GM23338 (cell line): ENCODE data around the gene STAMBPL1. TPM values are rescaled to one million over a fixed set of nuclear protein-coding genes. Genes with fewer than 3 reads are reported as not detected.

Source experiments
- ATAC-seq: fragments of 200-7000 bp; cut with Tn5 transposase; 3 replicates; pipeline ENCODE4 v1.9.1; 2020
- DNase-seq: peaks from one replicate; pipeline ENCODE4 v3.0.0-alpha.2; 2015; ENCODE audit warnings: low spot score
- H2AFZ ChIP-seq: fragments of 200-600 bp; sonication (generic); 2 replicates; pipeline ENCODE4 v1.8.0; 2016; ENCODE audit warnings: antibody characterized with exemption, mild to moderate bottlenecking, moderate library complexity
- H3F3A ChIP-seq: fragments of 200-600 bp; sonication (generic); replicated peaks from 2 replicates; pipeline ENCODE4 v1.8.0; 2017; ENCODE audit warnings: antibody characterized with exemption, mixed run types, low read depth
- H3K27ac ChIP-seq: fragments of 200-600 bp; sonication (generic); 2 replicates; pipeline ENCODE4 v1.6.1; 2016; ENCODE audit warnings: low read depth
- H3K27me3 ChIP-seq: fragments of 200-600 bp; sonication (generic); 2 replicates; pipeline ENCODE4 v1.8.0; 2016; ENCODE audit warnings: mild to moderate bottlenecking, mixed run types, moderate library complexity; ENCODE audit not compliant: insufficient read depth
- H3K36me3 ChIP-seq: fragments of 200-600 bp; sonication (generic); 2 replicates; pipeline ENCODE4 v1.8.0; 2016; ENCODE audit warnings: mild to moderate bottlenecking; ENCODE audit not compliant: insufficient read depth
- H3K4me1 ChIP-seq: fragments of 200-600 bp; sonication (generic); 2 replicates; pipeline ENCODE4 v1.8.0; 2016; ENCODE audit warnings: mild to moderate bottlenecking, moderate library complexity; ENCODE audit not compliant: insufficient read depth
- H3K4me2 ChIP-seq: fragments of 200-600 bp; sonication (generic); 2 replicates; pipeline ENCODE4 v1.7.1; 2017; ENCODE audit warnings: mixed run types
- H3K4me3 ChIP-seq: fragments of 200-600 bp; sonication (generic); 2 replicates; pipeline ENCODE4 v1.6.1; 2016; ENCODE audit warnings: mixed run types
- H3K79me2 ChIP-seq: fragments of 200-600 bp; sonication (generic); replicated peaks from 2 replicates; pipeline ENCODE4 v1.8.0; 2017; ENCODE audit warnings: mild to moderate bottlenecking; ENCODE audit not compliant: insufficient read depth
- H3K9me2 ChIP-seq: fragments of 200-600 bp; sonication (generic); 2 replicates; pipeline ENCODE4 v1.8.0; 2017; ENCODE audit not compliant: insufficient read depth
- H4K20me1 ChIP-seq: fragments of 200-600 bp; sonication (generic); replicated peaks from 2 replicates; pipeline ENCODE4 v1.8.0; 2017; ENCODE audit warnings: mild to moderate bottlenecking; ENCODE audit not compliant: insufficient read depth
- H3K27ac Mint-ChIP-seq: 2 replicates; pipeline ENCODE4 v1.8.0; 2020; ENCODE audit warnings: inconsistent platforms, mild to moderate bottlenecking, moderate library complexity, mixed read lengths
- H3K27me3 Mint-ChIP-seq: 3 replicates; pipeline ENCODE4 v1.8.0; 2022; ENCODE audit warnings: low read depth, mild to moderate bottlenecking, moderate library complexity, mixed read lengths, inconsistent platforms; ENCODE audit not compliant: insufficient read depth, poor library complexity
- H3K36me3 Mint-ChIP-seq: 3 replicates; pipeline ENCODE4 v1.8.0; 2021; ENCODE audit warnings: low read depth, mild to moderate bottlenecking, inconsistent platforms, moderate library complexity, mixed read lengths
- H3K4me1 Mint-ChIP-seq: 3 replicates; pipeline ENCODE4 v1.8.0; 2020; ENCODE audit warnings: mild to moderate bottlenecking, inconsistent platforms, mixed read lengths
- H3K4me3 Mint-ChIP-seq: 3 replicates; pipeline ENCODE4 v1.8.0; 2021; ENCODE audit warnings: moderate library complexity, mild to moderate bottlenecking, inconsistent platforms, mixed read lengths
- H3K9me3 Mint-ChIP-seq: 3 replicates; pipeline ENCODE4 v1.8.0; 2020; ENCODE audit warnings: moderate library complexity, mild to moderate bottlenecking, inconsistent platforms, mixed read lengths
- CREB1 ChIP-seq: fragments of 250-450 bp; sonication (Bioruptor Pico); IDR thresholded peaks from 2 replicates; pipeline ENCODE4 v1.5.0; 2020; ENCODE audit warnings: low read depth, mild to moderate bottlenecking, moderate library complexity
- EZH2 ChIP-seq: fragments of 200-600 bp; sonication (generic); IDR thresholded peaks from one replicate; pipeline ENCODE4 v1.8.0; 2017; ENCODE audit warnings: antibody characterized with exemption, mild to moderate bottlenecking, low read depth; ENCODE audit not compliant: unreplicated experiment
- EZH2phosphoT487 ChIP-seq: fragments of 200-600 bp; sonication (generic); IDR thresholded peaks from one replicate; pipeline ENCODE4 v1.8.1; 2018; ENCODE audit warnings: antibody characterized with exemption; ENCODE audit not compliant: unreplicated experiment
- JUNB ChIP-seq: IDR thresholded peaks from one replicate; pipeline ENCODE4 v1.6.1; 2016; ENCODE audit warnings: antibody characterized with exemption; ENCODE audit not compliant: unreplicated experiment
- NANOG ChIP-seq: IDR thresholded peaks from 2 replicates; pipeline ENCODE4 v1.6.1; 2016; ENCODE audit warnings: antibody characterized with exemption, borderline replicate concordance
- POLR2AphosphoS5 ChIP-seq: IDR thresholded peaks from 2 replicates; pipeline ENCODE4 v1.6.1; 2016; ENCODE audit warnings: antibody characterized with exemption, low read depth
- STAT1 ChIP-seq: IDR thresholded peaks from one replicate; pipeline ENCODE4 v1.6.1; 2016; ENCODE audit warnings: antibody characterized with exemption; ENCODE audit not compliant: unreplicated experiment
- ZNF114 ChIP-seq: fragments of 250-450 bp; sonication (Bioruptor Pico); IDR thresholded peaks from 2 replicates; pipeline ENCODE4 v1.5.0; 2020; ENCODE audit warnings: mild to moderate bottlenecking, moderate library complexity
- ZNF331 ChIP-seq: fragments of 250-450 bp; sonication (Bioruptor Pico); IDR thresholded peaks from 2 replicates; pipeline ENCODE4 v1.5.0; 2020; ENCODE audit warnings: low read depth, mild to moderate bottlenecking, moderate library complexity
- long read RNA-seq: library from polyadenylated mRNA; unstranded; transcript quantifications from one replicate; pipeline ENCODE4 v2.0.0, GENCODE V29; 2020; ENCODE audit not compliant: unreplicated experiment
- polyA plus RNA-seq: library from polyadenylated mRNA; unstranded; fragments of >200 nt; fragmentation: Nextera tagmentation; extraction: Ambion mirVana; gene quantifications from 2 replicates; pipeline ENCODE4 v1.2.1, GENCODE V29; 2016
- total RNA-seq: library from RNA; depleted of rRNA; stranded (reverse); fragments of >200 nt; shearing (Covaris generic); gene quantifications from 2 replicates; pipeline ENCODE4 v1.2.3, GENCODE V29; 2014; rRNA removed
- TF ChIP-seq, protein P1 (sequence below): fragments of 250-450 bp; sonication (Bioruptor Pico); IDR thresholded peaks from 2 replicates; pipeline ENCODE4 v1.5.0; 2020; ENCODE audit warnings: mild to moderate bottlenecking, moderate library complexity
- TF ChIP-seq, protein P2 (sequence below): IDR thresholded peaks from 2 replicates; pipeline ENCODE4 v1.6.1; 2016; ENCODE audit warnings: antibody characterized with exemption
- TF ChIP-seq, protein P3 (sequence below): IDR thresholded peaks from one replicate; pipeline ENCODE4 v1.6.1; 2018; ENCODE audit warnings: antibody characterized with exemption; ENCODE audit not compliant: unreplicated experiment
- TF ChIP-seq, protein P4 (sequence below), 2 experiments: fragments of 200-600 bp in 1 of 2; sonication (generic) in 1 of 2; conservative IDR thresholded peaks; 2 replicates each; pipeline versions ENCODE4 v1.5.1 to v1.6.1; 2016 to 2017; ENCODE audit warnings: antibody characterized with exemption in 2 of 2, low read depth in 2 of 2, mild to moderate bottlenecking in 2 of 2, moderate library complexity in 1 of 2

Gene STAMBPL1
- total RNA-seq (11.5 and 12.5 TPM in 2 replicates), polyA plus RNA-seq (1.8 and 2.5 TPM in 2 replicates)
- long read RNA-seq, transcript STAMBPL1-203 (11 exons, 2,532 nt), result major isoform, 5 of 5 reads
- long read RNA-seq, partial matches to known transcripts, result 0 of 5 reads
- long read RNA-seq, other reads (novel, unspliced or antisense), result 0 of 5 reads

DNA sequence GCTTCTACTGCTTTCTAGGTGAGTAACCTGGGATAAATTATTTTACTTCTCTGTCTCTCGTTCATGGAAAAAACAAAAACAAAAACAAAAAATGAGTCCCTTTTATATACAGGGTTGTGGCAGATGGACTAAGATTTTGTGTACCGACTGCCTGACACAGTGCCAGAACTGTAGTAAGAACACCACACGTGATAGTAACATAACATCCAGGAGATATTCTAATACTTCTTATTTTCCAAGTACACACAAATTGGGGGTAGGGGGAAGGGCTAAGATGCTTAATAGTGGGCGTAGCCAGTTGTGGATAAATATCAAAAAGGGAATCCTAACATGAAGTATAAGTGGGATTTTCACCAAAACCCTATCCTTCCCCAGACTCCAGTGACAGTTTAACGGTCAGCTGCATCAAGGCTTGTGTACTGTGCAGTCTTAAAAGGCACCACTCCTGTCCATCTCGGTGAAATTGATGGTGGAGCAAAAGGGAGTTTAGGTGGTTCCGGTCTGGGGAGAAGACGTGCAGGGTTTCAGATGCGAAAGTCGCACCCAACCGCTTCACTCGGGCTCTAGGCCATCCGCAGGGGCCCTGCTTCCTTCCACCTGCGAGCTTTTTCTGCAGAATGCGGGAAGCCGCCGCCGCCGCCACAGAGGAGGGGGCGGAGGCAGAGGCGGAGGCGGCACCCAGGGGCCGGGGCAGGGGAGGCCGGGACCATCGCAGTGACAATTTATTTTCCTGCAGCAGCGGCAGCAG, at the start of gene STAMBPL1:
Gene STAMBPL1 (plus strand): TSS at position 712 of the 748 bp plus-strand sequence. CDS start 21,464 bp downstream, outside the sequence.
- H3K27ac Mint-ChIP-seq, result peak within 1 kb of the TSS; percentile 97
- H3K4me3 ChIP-seq, result peak within 1 kb of the TSS; percentile 86
- H3K27me3 ChIP-seq, result peaks cover 13% of the 10 kb centered on the region
- DNase-seq (no peak), ATAC-seq (peak; percentile 70)
- TF ChIP-seq NANOG, result no peak
- TF ChIP-seq, protein P1, sequence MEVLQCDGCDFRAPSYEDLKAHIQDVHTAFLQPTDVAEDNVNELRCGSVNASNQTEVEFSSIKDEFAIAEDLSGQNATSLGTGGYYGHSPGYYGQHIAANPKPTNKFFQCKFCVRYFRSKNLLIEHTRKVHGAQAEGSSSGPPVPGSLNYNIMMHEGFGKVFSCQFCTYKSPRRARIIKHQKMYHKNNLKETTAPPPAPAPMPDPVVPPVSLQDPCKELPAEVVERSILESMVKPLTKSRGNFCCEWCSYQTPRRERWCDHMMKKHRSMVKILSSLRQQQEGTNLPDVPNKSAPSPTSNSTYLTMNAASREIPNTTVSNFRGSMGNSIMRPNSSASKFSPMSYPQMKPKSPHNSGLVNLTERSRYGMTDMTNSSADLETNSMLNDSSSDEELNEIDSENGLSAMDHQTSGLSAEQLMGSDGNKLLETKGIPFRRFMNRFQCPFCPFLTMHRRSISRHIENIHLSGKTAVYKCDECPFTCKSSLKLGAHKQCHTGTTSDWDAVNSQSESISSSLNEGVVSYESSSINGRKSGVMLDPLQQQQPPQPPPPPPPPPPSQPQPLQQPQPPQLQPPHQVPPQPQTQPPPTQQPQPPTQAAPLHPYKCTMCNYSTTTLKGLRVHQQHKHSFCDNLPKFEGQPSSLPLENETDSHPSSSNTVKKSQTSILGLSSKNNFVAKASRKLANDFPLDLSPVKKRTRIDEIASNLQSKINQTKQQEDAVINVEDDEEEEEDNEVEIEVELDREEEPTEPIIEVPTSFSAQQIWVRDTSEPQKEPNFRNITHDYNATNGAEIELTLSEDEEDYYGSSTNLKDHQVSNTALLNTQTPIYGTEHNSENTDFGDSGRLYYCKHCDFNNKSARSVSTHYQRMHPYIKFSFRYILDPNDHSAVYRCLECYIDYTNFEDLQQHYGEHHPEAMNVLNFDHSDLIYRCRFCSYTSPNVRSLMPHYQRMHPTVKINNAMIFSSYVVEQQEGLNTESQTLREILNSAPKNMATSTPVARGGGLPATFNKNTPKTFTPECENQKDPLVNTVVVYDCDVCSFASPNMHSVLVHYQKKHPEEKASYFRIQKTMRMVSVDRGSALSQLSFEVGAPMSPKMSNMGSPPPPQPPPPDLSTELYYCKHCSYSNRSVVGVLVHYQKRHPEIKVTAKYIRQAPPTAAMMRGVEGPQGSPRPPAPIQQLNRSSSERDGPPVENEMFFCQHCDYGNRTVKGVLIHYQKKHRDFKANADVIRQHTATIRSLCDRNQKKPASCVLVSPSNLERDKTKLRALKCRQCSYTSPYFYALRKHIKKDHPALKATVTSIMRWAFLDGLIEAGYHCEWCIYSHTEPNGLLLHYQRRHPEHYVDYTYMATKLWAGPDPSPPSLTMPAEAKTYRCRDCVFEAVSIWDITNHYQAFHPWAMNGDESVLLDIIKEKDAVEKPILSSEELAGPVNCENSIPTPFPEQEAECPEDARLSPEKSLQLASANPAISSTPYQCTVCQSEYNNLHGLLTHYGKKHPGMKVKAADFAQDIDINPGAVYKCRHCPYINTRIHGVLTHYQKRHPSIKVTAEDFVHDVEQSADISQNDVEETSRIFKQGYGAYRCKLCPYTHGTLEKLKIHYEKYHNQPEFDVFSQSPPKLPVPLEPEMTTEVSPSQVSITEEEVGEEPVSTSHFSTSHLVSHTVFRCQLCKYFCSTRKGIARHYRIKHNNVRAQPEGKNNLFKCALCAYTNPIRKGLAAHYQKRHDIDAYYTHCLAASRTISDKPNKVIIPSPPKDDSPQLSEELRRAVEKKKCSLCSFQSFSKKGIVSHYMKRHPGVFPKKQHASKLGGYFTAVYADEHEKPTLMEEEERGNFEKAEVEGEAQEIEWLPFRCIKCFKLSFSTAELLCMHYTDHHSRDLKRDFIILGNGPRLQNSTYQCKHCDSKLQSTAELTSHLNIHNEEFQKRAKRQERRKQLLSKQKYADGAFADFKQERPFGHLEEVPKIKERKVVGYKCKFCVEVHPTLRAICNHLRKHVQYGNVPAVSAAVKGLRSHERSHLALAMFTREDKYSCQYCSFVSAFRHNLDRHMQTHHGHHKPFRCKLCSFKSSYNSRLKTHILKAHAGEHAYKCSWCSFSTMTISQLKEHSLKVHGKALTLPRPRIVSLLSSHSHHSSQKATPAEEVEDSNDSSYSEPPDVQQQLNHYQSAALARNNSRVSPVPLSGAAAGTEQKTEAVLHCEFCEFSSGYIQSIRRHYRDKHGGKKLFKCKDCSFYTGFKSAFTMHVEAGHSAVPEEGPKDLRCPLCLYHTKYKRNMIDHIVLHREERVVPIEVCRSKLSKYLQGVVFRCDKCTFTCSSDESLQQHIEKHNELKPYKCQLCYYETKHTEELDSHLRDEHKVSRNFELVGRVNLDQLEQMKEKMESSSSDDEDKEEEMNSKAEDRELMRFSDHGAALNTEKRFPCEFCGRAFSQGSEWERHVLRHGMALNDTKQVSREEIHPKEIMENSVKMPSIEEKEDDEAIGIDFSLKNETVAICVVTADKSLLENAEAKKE (CRISPR knock-in tag), result no peak
- TF ChIP-seq, protein P2, sequence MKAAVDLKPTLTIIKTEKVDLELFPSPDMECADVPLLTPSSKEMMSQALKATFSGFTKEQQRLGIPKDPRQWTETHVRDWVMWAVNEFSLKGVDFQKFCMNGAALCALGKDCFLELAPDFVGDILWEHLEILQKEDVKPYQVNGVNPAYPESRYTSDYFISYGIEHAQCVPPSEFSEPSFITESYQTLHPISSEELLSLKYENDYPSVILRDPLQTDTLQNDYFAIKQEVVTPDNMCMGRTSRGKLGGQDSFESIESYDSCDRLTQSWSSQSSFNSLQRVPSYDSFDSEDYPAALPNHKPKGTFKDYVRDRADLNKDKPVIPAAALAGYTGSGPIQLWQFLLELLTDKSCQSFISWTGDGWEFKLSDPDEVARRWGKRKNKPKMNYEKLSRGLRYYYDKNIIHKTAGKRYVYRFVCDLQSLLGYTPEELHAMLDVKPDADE, result no peak; the same call in 1 of the 2 replicates
- no peak for TF ChIP-seq EZH2
- TF ChIP-seq CREB1 (CRISPR knock-in tag), result no peak
- no peak for TF ChIP-seq POLR2AphosphoS5
- TF ChIP-seq ZNF114 (CRISPR knock-in tag), result no peak
- TF ChIP-seq, protein P3, sequence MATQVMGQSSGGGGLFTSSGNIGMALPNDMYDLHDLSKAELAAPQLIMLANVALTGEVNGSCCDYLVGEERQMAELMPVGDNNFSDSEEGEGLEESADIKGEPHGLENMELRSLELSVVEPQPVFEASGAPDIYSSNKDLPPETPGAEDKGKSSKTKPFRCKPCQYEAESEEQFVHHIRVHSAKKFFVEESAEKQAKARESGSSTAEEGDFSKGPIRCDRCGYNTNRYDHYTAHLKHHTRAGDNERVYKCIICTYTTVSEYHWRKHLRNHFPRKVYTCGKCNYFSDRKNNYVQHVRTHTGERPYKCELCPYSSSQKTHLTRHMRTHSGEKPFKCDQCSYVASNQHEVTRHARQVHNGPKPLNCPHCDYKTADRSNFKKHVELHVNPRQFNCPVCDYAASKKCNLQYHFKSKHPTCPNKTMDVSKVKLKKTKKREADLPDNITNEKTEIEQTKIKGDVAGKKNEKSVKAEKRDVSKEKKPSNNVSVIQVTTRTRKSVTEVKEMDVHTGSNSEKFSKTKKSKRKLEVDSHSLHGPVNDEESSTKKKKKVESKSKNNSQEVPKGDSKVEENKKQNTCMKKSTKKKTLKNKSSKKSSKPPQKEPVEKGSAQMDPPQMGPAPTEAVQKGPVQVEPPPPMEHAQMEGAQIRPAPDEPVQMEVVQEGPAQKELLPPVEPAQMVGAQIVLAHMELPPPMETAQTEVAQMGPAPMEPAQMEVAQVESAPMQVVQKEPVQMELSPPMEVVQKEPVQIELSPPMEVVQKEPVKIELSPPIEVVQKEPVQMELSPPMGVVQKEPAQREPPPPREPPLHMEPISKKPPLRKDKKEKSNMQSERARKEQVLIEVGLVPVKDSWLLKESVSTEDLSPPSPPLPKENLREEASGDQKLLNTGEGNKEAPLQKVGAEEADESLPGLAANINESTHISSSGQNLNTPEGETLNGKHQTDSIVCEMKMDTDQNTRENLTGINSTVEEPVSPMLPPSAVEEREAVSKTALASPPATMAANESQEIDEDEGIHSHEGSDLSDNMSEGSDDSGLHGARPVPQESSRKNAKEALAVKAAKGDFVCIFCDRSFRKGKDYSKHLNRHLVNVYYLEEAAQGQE, result no peak
- TF ChIP-seq, protein P4, sequence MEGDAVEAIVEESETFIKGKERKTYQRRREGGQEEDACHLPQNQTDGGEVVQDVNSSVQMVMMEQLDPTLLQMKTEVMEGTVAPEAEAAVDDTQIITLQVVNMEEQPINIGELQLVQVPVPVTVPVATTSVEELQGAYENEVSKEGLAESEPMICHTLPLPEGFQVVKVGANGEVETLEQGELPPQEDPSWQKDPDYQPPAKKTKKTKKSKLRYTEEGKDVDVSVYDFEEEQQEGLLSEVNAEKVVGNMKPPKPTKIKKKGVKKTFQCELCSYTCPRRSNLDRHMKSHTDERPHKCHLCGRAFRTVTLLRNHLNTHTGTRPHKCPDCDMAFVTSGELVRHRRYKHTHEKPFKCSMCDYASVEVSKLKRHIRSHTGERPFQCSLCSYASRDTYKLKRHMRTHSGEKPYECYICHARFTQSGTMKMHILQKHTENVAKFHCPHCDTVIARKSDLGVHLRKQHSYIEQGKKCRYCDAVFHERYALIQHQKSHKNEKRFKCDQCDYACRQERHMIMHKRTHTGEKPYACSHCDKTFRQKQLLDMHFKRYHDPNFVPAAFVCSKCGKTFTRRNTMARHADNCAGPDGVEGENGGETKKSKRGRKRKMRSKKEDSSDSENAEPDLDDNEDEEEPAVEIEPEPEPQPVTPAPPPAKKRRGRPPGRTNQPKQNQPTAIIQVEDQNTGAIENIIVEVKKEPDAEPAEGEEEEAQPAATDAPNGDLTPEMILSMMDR (conservative IDR thresholded peaks at IDR 0.05; ENCODE audit: low read depth in 2 of 2), result no peak
- TF ChIP-seq EZH2phosphoT487, result no peak
- no peak for TF ChIP-seq JUNB
- no peak for TF ChIP-seq STAT1
- no peak for TF ChIP-seq ZNF331 (CRISPR knock-in tag)
- no peaks in the 10 kb centered on the region for H3K36me3 Mint-ChIP-seq
- no peaks in the 10 kb centered on the region for H3K36me3 ChIP-seq
- H3F3A ChIP-seq, result peaks cover 5% of the 10 kb centered on the region
- no peaks in the 10 kb centered on the region for H3K9me3 Mint-ChIP-seq
- peak within 1 kb of the TSS; percentile 95 for H3K4me2 ChIP-seq
- peak within 1 kb of the TSS; percentile 98 for H2AFZ ChIP-seq
- H3K27ac ChIP-seq, result peak within 1 kb of the TSS; percentile 89; the same call in 1 of the 2 replicates
- H3K4me1 ChIP-seq, result peaks cover 35% of the 10 kb centered on the region
- peak within 1 kb of the TSS; percentile 95 for H3K4me3 Mint-ChIP-seq
- H3K79me2 ChIP-seq, result no peaks in the 10 kb centered on the region
- no peaks in the 10 kb centered on the region for H3K9me2 ChIP-seq
- no peaks in the 10 kb centered on the region for H4K20me1 ChIP-seq
- peaks cover 8% of the 10 kb centered on the region for H3K27me3 Mint-ChIP-seq
- H3K4me1 Mint-ChIP-seq, result peaks cover 51% of the 10 kb centered on the region
